ENCODE results near the gene FBXL19. TPM values are rescaled to one million over a fixed set of nuclear protein-coding genes. Genes with fewer than 3 reads are reported as not detected.

FBXL19 gene
- total and polyA plus RNA-seq, 2 donors (not counting 1 experiment from before 2014, with no cell fraction given), result 3.1 to 14.5 TPM

DNA sequence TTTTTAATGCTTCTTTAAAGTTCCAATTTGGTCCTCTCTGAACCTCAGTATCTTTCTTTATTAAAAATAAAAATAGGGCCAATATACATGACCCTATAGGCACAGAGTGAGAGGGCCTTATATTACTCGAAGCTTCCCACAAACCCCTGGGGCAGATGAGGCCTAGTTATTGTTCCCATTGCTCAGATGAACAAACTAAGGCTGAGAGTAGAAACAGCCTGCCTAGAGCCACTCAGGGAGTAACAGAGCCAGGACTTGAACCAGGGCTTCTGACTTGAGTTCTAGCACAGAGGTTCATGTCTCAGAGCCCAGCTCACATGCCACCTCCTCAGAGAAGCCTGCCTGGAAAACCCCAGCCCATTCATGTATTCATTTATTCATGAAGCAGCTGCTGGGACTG, 37.2 kb upstream of the FBXL19 start:
- no peak overlapping the region for H3K4me3 ChIP-seq (replicated peaks in 1 of 4; ENCODE audit: control extremely low read depth in 1 of 4, insufficient read depth in 1 of 4, low read depth in 3 of 4, low read length in 4 of 4)
- H3K36me3 ChIP-seq (ENCODE audit: control insufficient read depth, insufficient read depth, low read length), result peaks cover 14% of the 10 kb centered on the region
- H3K27ac ChIP-seq (ENCODE audit: insufficient read depth, low read length), result no peak overlapping the region
- H2AFZ ChIP-seq (ENCODE audit: low read length), result no peak overlapping the region
- H3K4me2 ChIP-seq (ENCODE audit: extremely low read depth, insufficient read depth, low read length), result no peak overlapping the region
- TF ChIP-seq EZH2 (IDR thresholded peaks at IDR 0.05; ENCODE audit: low read length, missing control alignments), result no peak
- TF ChIP-seq, protein P1, sequence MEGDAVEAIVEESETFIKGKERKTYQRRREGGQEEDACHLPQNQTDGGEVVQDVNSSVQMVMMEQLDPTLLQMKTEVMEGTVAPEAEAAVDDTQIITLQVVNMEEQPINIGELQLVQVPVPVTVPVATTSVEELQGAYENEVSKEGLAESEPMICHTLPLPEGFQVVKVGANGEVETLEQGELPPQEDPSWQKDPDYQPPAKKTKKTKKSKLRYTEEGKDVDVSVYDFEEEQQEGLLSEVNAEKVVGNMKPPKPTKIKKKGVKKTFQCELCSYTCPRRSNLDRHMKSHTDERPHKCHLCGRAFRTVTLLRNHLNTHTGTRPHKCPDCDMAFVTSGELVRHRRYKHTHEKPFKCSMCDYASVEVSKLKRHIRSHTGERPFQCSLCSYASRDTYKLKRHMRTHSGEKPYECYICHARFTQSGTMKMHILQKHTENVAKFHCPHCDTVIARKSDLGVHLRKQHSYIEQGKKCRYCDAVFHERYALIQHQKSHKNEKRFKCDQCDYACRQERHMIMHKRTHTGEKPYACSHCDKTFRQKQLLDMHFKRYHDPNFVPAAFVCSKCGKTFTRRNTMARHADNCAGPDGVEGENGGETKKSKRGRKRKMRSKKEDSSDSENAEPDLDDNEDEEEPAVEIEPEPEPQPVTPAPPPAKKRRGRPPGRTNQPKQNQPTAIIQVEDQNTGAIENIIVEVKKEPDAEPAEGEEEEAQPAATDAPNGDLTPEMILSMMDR (conservative IDR thresholded peaks at IDR 0.05 in 1 of 2, IDR thresholded peaks at IDR 0.05 in 1 of 2; ENCODE audit: low read depth in 1 of 2, low read length in 2 of 2), result no peak
- H3K9me3 ChIP-seq (ENCODE audit: control insufficient read depth, insufficient read depth, low read depth, low read length), result no peaks in the 10 kb centered on the region
- no peaks in the 10 kb centered on the region for H3K79me2 ChIP-seq (ENCODE audit: control insufficient read depth, insufficient read depth, low read length)
- no peak for DNase-seq (ENCODE audit: low read depth in 2 of 2)
- H3K4me1 ChIP-seq (ENCODE audit: control insufficient read depth, extremely low read depth, insufficient read depth, low read length), result no peaks in the 10 kb centered on the region
- no peaks in the 10 kb centered on the region for H4K20me1 ChIP-seq (ENCODE audit: control insufficient read depth, extremely low read depth, insufficient read depth, low read length)
- no peaks in the 10 kb centered on the region for H3K27me3 ChIP-seq (ENCODE audit: control insufficient read depth, insufficient read depth, low read length)
- no peak overlapping the region for H3K9ac ChIP-seq (ENCODE audit: insufficient read depth, low read length)

DNA sequence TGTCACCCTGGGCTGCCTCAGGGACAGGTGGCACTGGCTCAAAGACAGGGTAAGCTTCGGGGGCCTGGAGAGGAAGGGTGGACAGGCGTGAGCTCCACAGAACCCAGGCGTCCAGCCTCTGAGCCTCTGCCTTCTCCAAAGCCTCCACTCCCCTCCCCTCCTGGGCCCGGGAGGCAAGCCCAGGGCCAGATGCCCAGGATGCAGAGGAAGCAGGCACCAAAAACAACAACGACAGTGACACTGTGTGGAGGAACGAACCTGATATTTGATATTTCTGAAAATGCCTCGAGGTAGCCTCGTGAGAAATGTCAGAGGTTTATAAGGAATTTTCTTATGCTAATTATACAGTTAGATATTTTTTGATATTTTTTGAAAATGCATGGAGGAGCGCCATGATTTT, 35.4 kb upstream of the FBXL19 start:
- no peak overlapping the region for H3K4me2 ChIP-seq (ENCODE audit: extremely low read depth, insufficient read depth, low read length)
- no peak overlapping the region for H3K9ac ChIP-seq (ENCODE audit: insufficient read depth, low read length)
- TF ChIP-seq, protein P1 (conservative IDR thresholded peaks at IDR 0.05 in 1 of 2, IDR thresholded peaks at IDR 0.05 in 1 of 2; ENCODE audit: low read depth in 1 of 2, low read length in 2 of 2), result no peak
- TF ChIP-seq EZH2 (IDR thresholded peaks at IDR 0.05; ENCODE audit: low read length, missing control alignments), result no peak
- H3K36me3 ChIP-seq (ENCODE audit: control insufficient read depth, insufficient read depth, low read length), result peaks cover 12% of the 10 kb centered on the region
- H3K4me1 ChIP-seq (ENCODE audit: control insufficient read depth, extremely low read depth, insufficient read depth, low read length), result peaks cover 2% of the 10 kb centered on the region
- H3K9me3 ChIP-seq (ENCODE audit: control insufficient read depth, insufficient read depth, low read depth, low read length), result no peaks in the 10 kb centered on the region
- H3K27ac ChIP-seq (ENCODE audit: insufficient read depth, low read length), result no peak overlapping the region
- H3K27me3 ChIP-seq (ENCODE audit: control insufficient read depth, insufficient read depth, low read length), result no peaks in the 10 kb centered on the region
- H3K4me3 ChIP-seq (replicated peaks in 1 of 4; ENCODE audit: control extremely low read depth in 1 of 4, insufficient read depth in 1 of 4, low read depth in 3 of 4, low read length in 4 of 4), result no peak overlapping the region
- DNase-seq (ENCODE audit: low read depth in 2 of 2), result no peak
- H4K20me1 ChIP-seq (ENCODE audit: control insufficient read depth, extremely low read depth, insufficient read depth, low read length), result no peaks in the 10 kb centered on the region
- no peak overlapping the region for H2AFZ ChIP-seq (ENCODE audit: low read length)
- peaks cover 5% of the 10 kb centered on the region for H3K79me2 ChIP-seq (ENCODE audit: control insufficient read depth, insufficient read depth, low read length)

DNA sequence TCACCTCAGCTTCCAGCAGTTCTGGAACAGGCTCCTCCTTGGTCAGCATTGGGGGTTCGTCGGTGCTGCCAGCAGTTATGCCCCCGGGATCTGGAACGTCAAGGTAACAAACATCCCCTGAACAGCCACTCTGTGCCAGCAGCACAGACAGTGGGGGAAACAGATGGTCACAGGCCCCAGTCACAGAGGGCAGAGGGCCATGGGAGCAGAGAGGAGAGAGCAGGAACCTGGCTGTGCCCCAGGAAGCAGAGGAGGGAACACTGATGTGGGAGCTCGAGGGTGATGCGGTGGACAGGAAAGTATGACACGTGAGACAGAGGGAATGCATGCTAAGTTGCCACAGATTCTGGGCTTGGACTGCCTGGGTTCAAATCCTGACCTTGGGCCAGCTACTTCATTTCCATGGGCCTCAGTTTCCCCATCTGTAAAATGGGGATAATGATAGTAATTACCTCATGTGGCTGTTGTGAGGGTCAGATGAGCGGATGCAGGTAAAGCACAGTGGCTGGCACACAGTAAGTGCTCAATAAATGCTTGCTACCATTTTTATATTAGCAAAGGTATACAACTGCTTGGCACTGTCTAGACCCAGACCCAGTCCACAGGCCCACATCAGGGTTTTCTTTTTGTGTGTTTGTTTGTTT, 34.4 kb upstream of the FBXL19 start:
- TF ChIP-seq, protein P1 (conservative IDR thresholded peaks at IDR 0.05 in 1 of 2, IDR thresholded peaks at IDR 0.05 in 1 of 2; ENCODE audit: low read depth in 1 of 2, low read length in 2 of 2), result no peak
- TF ChIP-seq EZH2 (IDR thresholded peaks at IDR 0.05; ENCODE audit: low read length, missing control alignments), result no peak
- no peak overlapping the region for H3K9ac ChIP-seq (ENCODE audit: insufficient read depth, low read length)
- no peak overlapping the region for H3K4me2 ChIP-seq (ENCODE audit: extremely low read depth, insufficient read depth, low read length)
- DNase-seq (ENCODE audit: low read depth in 2 of 2), result no peak
- H2AFZ ChIP-seq (ENCODE audit: low read length), result no peak overlapping the region
- H3K27me3 ChIP-seq (ENCODE audit: control insufficient read depth, insufficient read depth, low read length), result no peaks in the 10 kb centered on the region
- no peaks in the 10 kb centered on the region for H3K9me3 ChIP-seq (ENCODE audit: control insufficient read depth, insufficient read depth, low read depth, low read length)
- peaks cover 12% of the 10 kb centered on the region for H3K79me2 ChIP-seq (ENCODE audit: control insufficient read depth, insufficient read depth, low read length)
- H4K20me1 ChIP-seq (ENCODE audit: control insufficient read depth, extremely low read depth, insufficient read depth, low read length), result no peaks in the 10 kb centered on the region
- H3K36me3 ChIP-seq (ENCODE audit: control insufficient read depth, insufficient read depth, low read length), result peaks cover 12% of the 10 kb centered on the region
- H3K27ac ChIP-seq (ENCODE audit: insufficient read depth, low read length), result no peak overlapping the region
- H3K4me1 ChIP-seq (ENCODE audit: control insufficient read depth, extremely low read depth, insufficient read depth, low read length), result peaks cover 3% of the 10 kb centered on the region
- H3K4me3 ChIP-seq (replicated peaks in 1 of 4; ENCODE audit: control extremely low read depth in 1 of 4, insufficient read depth in 1 of 4, low read depth in 3 of 4, low read length in 4 of 4), result no peak overlapping the region

All from fibroblast of lung (primary cell).